Breast epithelium (tissue), 4 donors: Measurements from ENCODE around the gene FER. TPM values are rescaled to one million over a fixed set of nuclear protein-coding genes. Genes with fewer than 3 reads are reported as not detected.

Source experiments
- DNase-seq, 2 donors: peaks; one replicate each; pipeline ENCODE4 v3.0.0-alpha.2; 2019; ENCODE audit warnings: low spot score in 2 of 2
- H3K27ac ChIP-seq, 2 donors: fragments of 200-600 bp; sonication (generic) in 1 of 2; one replicate each; pipeline ENCODE4 v1.5.1; 2016 to 2019; ENCODE audit warnings: mild to moderate bottlenecking in 1 of 2
- H3K27me3 ChIP-seq, 2 donors: fragments of 200-600 bp; sonication (generic) in 1 of 2; one replicate each; pipeline versions ENCODE4 v1.5.1 to v1.6.0; 2017 to 2019; ENCODE audit warnings: control low read depth in 1 of 2, mild to moderate bottlenecking in 1 of 2
- H3K36me3 ChIP-seq: fragments of 200-600 bp; one replicate; pipeline ENCODE4 v1.5.1; 2019
- H3K4me1 ChIP-seq, 2 donors: fragments of 200-600 bp; sonication (generic); one replicate each; pipeline ENCODE4 v1.5.1; 2016 to 2019; ENCODE audit warnings: control low read depth in 1 of 2
- H3K4me3 ChIP-seq, 3 donors: fragments of 200-600 bp; sonication (generic); 1 replicate in 2 of 3; 2 replicates in 1 of 3; pipeline ENCODE4 v1.5.1; 2016 to 2019; ENCODE audit warnings: mild to moderate bottlenecking in 3 of 3, moderate library complexity in 2 of 3
- H3K9me3 ChIP-seq, 2 donors: fragments of 200-600 bp; sonication (generic) in 1 of 2; one replicate each; pipeline ENCODE4 v1.5.1; 2016 to 2019; ENCODE audit warnings: control low read depth in 1 of 2
- CTCF ChIP-seq, 3 donors: fragments of 450-650 bp; IDR thresholded peaks; one replicate each; pipeline ENCODE4 v1.5.1; 2016 to 2017; ENCODE audit warnings: antibody characterized with exemption in 3 of 3, mild to moderate bottlenecking in 3 of 3, moderate library complexity in 3 of 3
- POLR2A ChIP-seq: fragments of 450-650 bp; IDR thresholded peaks from one replicate; pipeline ENCODE4 v1.6.1; 2016; ENCODE audit warnings: antibody characterized with exemption, mild to moderate bottlenecking, moderate library complexity
- POLR2AphosphoS5 ChIP-seq, 3 donors: sonication (generic); formaldehyde crosslinking; IDR thresholded peaks; one replicate each; pipeline ENCODE4 v1.6.1; 2017; ENCODE audit warnings: antibody characterized with exemption in 3 of 3
- intact Hi-C: fragments of 100-400 bp; cut with DNase I; formaldehyde crosslinking; loops from one replicate; pipeline ENCODE4 v1.15.1; 2023; ENCODE audit warnings: low total_unique reads
- total RNA-seq, 3 donors: library from RNA; depleted of rRNA; stranded (reverse); fragments of >200 nt; gene quantifications; one replicate each; pipeline ENCODE4 v1.1.0, GENCODE V29; 2016

Gene FER
- total RNA-seq, 3 donors from 2014 or later = 24.3 to 27.8 (median 27.2) TPM

GRCh38 chr5:108727236-108727650 is 20.5 kb upstream of the FER start:
- no peaks in the 10 kb centered on the region for H3K4me1 ChIP-seq
- peak overlapping the region; percentile 75 to 77 (median 76) for H3K4me3 ChIP-seq
- peak overlapping the region; percentile 92 to 94 for H3K27ac ChIP-seq
- no peaks in the 10 kb centered on the region for H3K36me3 ChIP-seq
- TF ChIP-seq CTCF (IDR thresholded peaks at IDR 0.05) = no peak
- TF ChIP-seq POLR2A = no peak
- TF ChIP-seq POLR2AphosphoS5 (IDR thresholded peaks at IDR 0.05) = no peak
- intact Hi-C loops = loop anchor here (1.0 kb wide), 1 partner anchor 8 kb away; no protein-coding TSS in a partner anchor
- peak in 1 of 2 donors; percentile 38 for DNase-seq
- H3K9me3 ChIP-seq = no peaks in the 10 kb centered on the region
- H3K27me3 ChIP-seq = no peaks in the 10 kb centered on the region

GRCh38 chr5:108727651-108728565 is 19.8 kb upstream of the FER start:
- no peaks in the 10 kb centered on the region for H3K27me3 ChIP-seq
- no peaks in the 10 kb centered on the region for H3K4me1 ChIP-seq
- peak; percentile 55 to 91 (median 88) for TF ChIP-seq POLR2AphosphoS5 (IDR thresholded peaks at IDR 0.05)
- peak; percentile 82 for TF ChIP-seq POLR2A
- TF ChIP-seq CTCF (IDR thresholded peaks at IDR 0.05) = no peak
- intact Hi-C loops = loop anchor here (1.0 kb wide), 1 partner anchor 7 kb away; no protein-coding TSS in a partner anchor
- H3K36me3 ChIP-seq = no peaks in the 10 kb centered on the region
- no peaks in the 10 kb centered on the region for H3K9me3 ChIP-seq
- H3K27ac ChIP-seq = peak overlapping the region; percentile 92 to 94
- H3K4me3 ChIP-seq = peak overlapping the region; percentile 75 to 77 (median 76)
- DNase-seq = peak; percentile 89 to 92

GRCh38 chr5:108728566-108729241 is 19.0 kb upstream of the FER start:
- DNase-seq = peak in 1 of 2 donors; percentile 21
- H3K27ac ChIP-seq = peak overlapping the region; percentile 92 to 94
- TF ChIP-seq POLR2A (no peak), CTCF (IDR thresholded peaks at IDR 0.05) (no peak), POLR2AphosphoS5 (IDR thresholded peaks at IDR 0.05) (no peak)

GRCh38 chr5:108729242-108729615 is 18.5 kb upstream of the FER start:
- Histone ChIP-seq H3K36me3 (no peaks in the 10 kb centered on the region), H3K9me3 (no peaks in the 10 kb centered on the region), H3K27ac (peak overlapping the region; percentile 92 to 94), H3K27me3 (no peaks in the 10 kb centered on the region), H3K4me3 (peak overlapping the region in 2 of 3 donors; percentile 75 to 77), H3K4me1 (no peaks in the 10 kb centered on the region)
- TF ChIP-seq POLR2A (no peak), POLR2AphosphoS5 (IDR thresholded peaks at IDR 0.05) (no peak)
- intact Hi-C loops = no loop called here
- no peak for DNase-seq

More at GRCh38 chr5:108728566-108729241, 19.0 kb upstream of the FER start:
- no peaks in the 10 kb centered on the region for H3K4me1 ChIP-seq
- peak overlapping the region; percentile 75 to 77 (median 76) for H3K4me3 ChIP-seq
- intact Hi-C loops = no loop called here
- no peaks in the 10 kb centered on the region for H3K27me3 ChIP-seq
- H3K36me3 ChIP-seq = no peaks in the 10 kb centered on the region
- no peaks in the 10 kb centered on the region for H3K9me3 ChIP-seq

GRCh38 chr5:108730617-108731340 is 16.9 kb upstream of the FER start:
- H3K36me3 ChIP-seq = no peaks in the 10 kb centered on the region
- DNase-seq = no peak
- no peak overlapping the region for H3K4me3 ChIP-seq
- no peaks in the 10 kb centered on the region for H3K9me3 ChIP-seq
- intact Hi-C loops = no loop called here
- no peak overlapping the region for H3K27ac ChIP-seq
- H3K4me1 ChIP-seq = no peaks in the 10 kb centered on the region
- TF ChIP-seq CTCF (IDR thresholded peaks at IDR 0.05) = no peak
- no peak for TF ChIP-seq POLR2AphosphoS5 (IDR thresholded peaks at IDR 0.05)
- TF ChIP-seq POLR2A = no peak
- H3K27me3 ChIP-seq = no peaks in the 10 kb centered on the region
